Esophagus muscularis mucosa (tissue), 4 donors: Measurements from ENCODE around the gene TUBB2B. TPM values are rescaled to one million over a fixed set of nuclear protein-coding genes. Genes with fewer than 3 reads are reported as not detected.

Experiments
- DNase-seq: peaks from one replicate; pipeline ENCODE4 v3.0.0-alpha.2; 2017; ENCODE audit errors: extremely low spot score
- H3K27ac ChIP-seq, 4 donors: fragments of 200-600 bp; sonication (generic); replicated peaks in 1 of 4; 1 replicate in 3 of 4; 2 replicates in 1 of 4; pipeline ENCODE4 v1.5.1; 2016 to 2019; ENCODE audit warnings: mild to moderate bottlenecking in 1 of 4
- H3K27me3 ChIP-seq, 4 donors: fragments of 200-600 bp; sonication (generic); one replicate each; pipeline versions ENCODE4 v1.5.1 to v1.6.0; 2016 to 2019
- H3K36me3 ChIP-seq, 4 donors: fragments of 200-600 bp; sonication (generic); one replicate each; pipeline ENCODE4 v1.5.1; 2016 to 2019
- H3K4me1 ChIP-seq, 4 donors: fragments of 200-600 bp; sonication (generic); one replicate each; pipeline ENCODE4 v1.5.1; 2016 to 2019
- H3K4me3 ChIP-seq, 4 donors: fragments of 200-600 bp; sonication (generic); 1 replicate in 2 of 4; 2 replicates in 2 of 4; pipeline ENCODE4 v1.5.1; 2016 to 2019; ENCODE audit warnings: mild to moderate bottlenecking in 4 of 4, moderate library complexity in 1 of 4
- H3K9me3 ChIP-seq, 4 donors: fragments of 200-600 bp; sonication (generic); 1 replicate in 3 of 4; 2 replicates in 1 of 4; pipeline ENCODE4 v1.5.1; 2016 to 2019
- CTCF ChIP-seq, 3 experiments: fragments of 200-600 bp in 2 of 3; fragments of 450-650 bp in 1 of 3; sonication (generic) in 2 of 3; IDR thresholded peaks; one replicate each; pipeline ENCODE4 v1.5.1; 2017 to 2019; ENCODE audit warnings: antibody characterized with exemption in 3 of 3, mild to moderate bottlenecking in 2 of 3, moderate library complexity in 1 of 3
- EP300 ChIP-seq: sonication (generic); formaldehyde crosslinking; IDR thresholded peaks from one replicate; pipeline ENCODE4 v1.6.1; 2017; ENCODE audit warnings: antibody characterized with exemption
- POLR2A ChIP-seq: fragments of 450-650 bp; IDR thresholded peaks from one replicate; pipeline ENCODE4 v1.6.1; 2017; ENCODE audit warnings: antibody characterized with exemption, moderate library complexity, mild to moderate bottlenecking, low read depth
- POLR2AphosphoS5 ChIP-seq, 2 donors: sonication (generic); formaldehyde crosslinking; IDR thresholded peaks; one replicate each; pipeline ENCODE4 v1.6.1; 2017; ENCODE audit warnings: antibody characterized with exemption in 2 of 2
- WGBS: methylation state at CpG from one replicate; pipeline ENCODE4 v1.1.5; 2018; 5-methylcytosine and 5-hydroxymethylcytosine counted together
- intact Hi-C: fragments of 100-400 bp; cut with DNase I; formaldehyde crosslinking; loops from one replicate; pipeline ENCODE4 v1.15.1; 2023
- total RNA-seq, 4 donors: library from RNA; depleted of rRNA; stranded (reverse); fragments of >200 nt; gene quantifications; one replicate each; pipeline versions ENCODE4 v1.1.0 to v1.2.1, GENCODE V29; 2016

The TUBB2B gene
- total RNA-seq, 4 donors from 2014 or later, result 12.0 to 35.8 (median 20.9) TPM

- no peaks in the 10 kb centered on the region for H3K4me1 ChIP-seq
- DNase-seq, result no peak
- 94% methylated on average over 5 of the region's 32 CpGs for whole genome bisulfite sequencing
- H3K27ac ChIP-seq, result no peak overlapping the region
- peaks cover 31 to 67% (median 58%) of the 10 kb centered on the region in 4 donors for H3K36me3 ChIP-seq
- no peaks in the 10 kb centered on the region for H3K9me3 ChIP-seq
- intact Hi-C loops, result loop anchor here (10.0 kb wide), 2 partner anchors 572 to 662 kb away; partner anchors contain the start of gene FAM50B
- TF ChIP-seq CTCF (IDR thresholded peaks at IDR 0.05) (no peak), POLR2AphosphoS5 (IDR thresholded peaks at IDR 0.05) (no peak), POLR2A (no peak), EP300 (no peak)
- H3K4me3 ChIP-seq, result no peak overlapping the region
- H3K27me3 ChIP-seq, result no peaks in the 10 kb centered on the region
Measured at GRCh38 chr6:3272911-3273547, 45.6 kb upstream of the TUBB2B start.

- DNase-seq, result no peak
- Histone ChIP-seq H3K4me3 (no peak overlapping the region), H3K9me3 (no peaks in the 10 kb centered on the region), H3K36me3 (peaks cover 31 to 74% (median 61%) of the 10 kb centered on the region in 4 donors), H3K4me1 (no peaks in the 10 kb centered on the region), H3K27me3 (no peaks in the 10 kb centered on the region), H3K27ac (no peak overlapping the region)
- TF ChIP-seq POLR2A, result no peak
- no peak for TF ChIP-seq POLR2AphosphoS5 (IDR thresholded peaks at IDR 0.05)
- no peak for TF ChIP-seq EP300
- no peak for TF ChIP-seq CTCF (IDR thresholded peaks at IDR 0.05)
- intact Hi-C loops, result loop anchor here (10.0 kb wide), 2 partner anchors 573 to 663 kb away; partner anchors contain the start of gene FAM50B
- 83% methylated on average over 12 of the region's 13 CpGs for WGBS
Measured at GRCh38 chr6:3271756-3272155, 44.3 kb upstream of the TUBB2B start.

GRCh38 chr6:3270258-3270657 is 42.8 kb upstream of the TUBB2B start:
- Histone ChIP-seq H3K27ac (no peak overlapping the region), H3K36me3 (peaks cover 31 to 68% (median 61%) of the 10 kb centered on the region in 4 donors), H3K4me3 (no peak overlapping the region), H3K9me3 (no peaks in the 10 kb centered on the region), H3K27me3 (no peaks in the 10 kb centered on the region), H3K4me1 (peaks cover 0 to 13% (median 10%) of the 10 kb centered on the region in 4 donors)
- no peak for DNase-seq
- WGBS, result 81% methylated on average over 14 of the region's 15 CpGs
- TF ChIP-seq EP300, result no peak
- no peak for TF ChIP-seq POLR2AphosphoS5 (IDR thresholded peaks at IDR 0.05)
- no peak for TF ChIP-seq CTCF (IDR thresholded peaks at IDR 0.05)
- no peak for TF ChIP-seq POLR2A
- intact Hi-C loops, result loop anchor here (10.0 kb wide), 2 partner anchors 575 to 665 kb away; partner anchors contain the start of gene FAM50B

DNA sequence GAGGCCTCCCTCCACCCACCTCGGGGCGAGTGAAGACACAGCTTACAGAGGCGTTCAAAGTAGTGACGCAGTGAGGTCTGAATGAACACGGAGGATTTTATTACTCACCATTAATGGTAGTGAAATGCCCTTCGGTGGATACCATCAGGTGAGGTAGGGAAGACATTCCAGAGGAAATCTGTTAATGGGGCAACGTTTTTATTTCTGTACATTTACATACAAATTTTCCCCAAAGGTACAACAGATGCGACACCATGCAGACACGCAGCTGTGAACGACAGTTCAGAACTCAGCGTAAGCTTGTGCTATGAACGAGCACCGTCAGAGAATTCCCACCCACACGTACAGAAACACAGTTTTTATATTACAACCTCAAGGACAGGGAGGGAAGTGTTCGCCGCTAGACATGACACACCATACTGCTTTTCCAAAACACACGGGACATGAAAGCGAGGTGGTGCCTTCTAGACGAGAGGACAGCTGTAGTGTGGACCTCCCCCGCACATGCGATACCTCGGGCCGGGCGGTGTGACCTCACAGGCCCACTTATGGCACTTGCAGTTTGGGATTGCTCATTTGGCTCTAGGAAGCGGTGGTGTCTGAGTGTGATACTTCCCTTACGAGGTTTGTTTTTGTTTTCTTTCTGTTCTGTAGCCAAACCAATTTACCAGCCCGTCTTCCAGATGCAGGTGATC is 42.0 kb upstream of the TUBB2B start:
- TF ChIP-seq POLR2AphosphoS5 (IDR thresholded peaks at IDR 0.05) (no peak), EP300 (no peak), CTCF (IDR thresholded peaks at IDR 0.05) (no peak), POLR2A (no peak)
- intact Hi-C loops, result no loop called here
- Histone ChIP-seq H3K27ac (no peak overlapping the region), H3K4me3 (no peak overlapping the region), H3K9me3 (no peaks in the 10 kb centered on the region), H3K4me1 (peaks cover 0 to 21% (median 18%) of the 10 kb centered on the region in 4 donors), H3K36me3 (peaks cover 33 to 76% (median 65%) of the 10 kb centered on the region in 4 donors), H3K27me3 (no peaks in the 10 kb centered on the region)
- WGBS, result 83% methylated on average over 27 of the region's 27 CpGs
- no peak for DNase-seq
